Panc1 (cell line): Measurements from ENCODE around the gene MLN. TPM values are rescaled to one million over a fixed set of nuclear protein-coding genes. Genes with fewer than 3 reads are reported as not detected.

Source experiments
- ATAC-seq: fragments of 200-7000 bp; cut with Tn5 transposase; 2 replicates; pipeline ENCODE4 v1.9.1; 2020; ENCODE audit warnings: mild to moderate bottlenecking, moderate library complexity
- BruUV-seq: library from RNA; stranded (reverse); fragments of 400-500 nt; replicated peaks from 2 replicates; lab custom pipeline; 2021; lab: Mats Ljungman, UMichigan
- CTCF ChIA-PET: fragments of 300-600 bp; sonication (Branson Sonifier 250); formaldehyde crosslinking; loops from one replicate; lab custom pipeline; 2022; ENCODE audit warnings: antibody characterized with exemption; lab: Charles Lee
- POLR2A ChIA-PET: fragments of 300-600 bp; sonication (Branson Sonifier 250); formaldehyde crosslinking; loops from one replicate; lab custom pipeline; 2022; ENCODE audit warnings: antibody characterized with exemption; lab: Charles Lee
- DNase-seq: peaks from one replicate; pipeline ENCODE4 v3.0.0-alpha.2; 2010; ENCODE audit warnings: low read depth, low spot score
- H3K27ac ChIP-seq: 2 replicates; pipeline ENCODE4 v1.5.1; 2011; ENCODE audit warnings: mild to moderate bottlenecking, low read length, inconsistent platforms
- H3K27me3 ChIP-seq: fragments of 200-500 bp; sonication (Bioruptor generic); 2 replicates; pipeline ENCODE4 v1.6.0; 2014; ENCODE audit warnings: low read length, inconsistent platforms; ENCODE audit not compliant: control insufficient read depth, insufficient read depth
- H3K36me3 ChIP-seq: fragments of 200-500 bp; sonication (Bioruptor generic); 2 replicates; pipeline ENCODE4 v1.5.1; 2014; ENCODE audit warnings: inconsistent platforms, mild to moderate bottlenecking, low read length, moderate library complexity; ENCODE audit not compliant: control insufficient read depth, insufficient read depth
- H3K4me1 ChIP-seq: 2 replicates; pipeline ENCODE4 v1.5.1; 2011; ENCODE audit warnings: inconsistent platforms, mild to moderate bottlenecking, low read length, moderate library complexity; ENCODE audit not compliant: control insufficient read depth, insufficient read depth
- H3K4me3 ChIP-seq, 2 experiments: 2 replicates each; pipeline ENCODE4 v1.5.1; 2011 to 2012; ENCODE audit warnings: low read depth in 2 of 2, low read length in 2 of 2, mild to moderate bottlenecking in 2 of 2, inconsistent platforms in 1 of 2, moderate library complexity in 1 of 2
- H3K9me3 ChIP-seq: fragments of 200-500 bp; sonication (Bioruptor generic); 2 replicates; pipeline ENCODE4 v1.5.1; 2014; ENCODE audit warnings: low read depth, mild to moderate bottlenecking, inconsistent platforms, low read length, moderate library complexity; ENCODE audit not compliant: control insufficient read depth, insufficient read depth
- POLR2AphosphoS5 ChIP-seq: IDR thresholded peaks from 2 replicates; pipeline ENCODE4 v1.6.1; 2012; ENCODE audit warnings: mild to moderate bottlenecking, low read depth, low read length, moderate library complexity
- SIN3A ChIP-seq: IDR thresholded peaks from 2 replicates; pipeline ENCODE4 v1.6.1; 2012; ENCODE audit warnings: low read depth, mild to moderate bottlenecking, low read length, moderate library complexity, borderline replicate concordance; ENCODE audit not compliant: insufficient read depth
- TCF7L2 ChIP-seq: IDR thresholded peaks from 2 replicates; pipeline ENCODE4 v1.6.1; 2011; ENCODE audit warnings: mild to moderate bottlenecking, low read depth, low read length, inconsistent platforms
- in situ Hi-C: cut with HindIII; loops from 2 replicates; pipeline ENCODE4 v1.10.0; 2016; ENCODE audit warnings: low sequenced_read_pairs, low pct_unique_long_range_greater_than_20kb
- intact Hi-C: fragments of 100-400 bp; cut with micrococcal nuclease; formaldehyde crosslinking; loops from one replicate; pipeline ENCODE4 v1.10.0; 2022; ENCODE audit not compliant: unreplicated experiment
- total RNA-seq: library from RNA; stranded (reverse); gene quantifications from one replicate; pipeline ENCODE4 v1.2.1, GENCODE V29; 2021; ENCODE audit not compliant: unreplicated experiment
- TF ChIP-seq, protein P1 (sequence below): fragments of 450-650 bp; IDR thresholded peaks from 2 replicates; pipeline ENCODE4 v1.5.1; 2017; ENCODE audit warnings: mild to moderate bottlenecking
- TF ChIP-seq, protein P2 (sequence below), 2 experiments: IDR thresholded peaks; 2 replicates each; pipeline ENCODE4 v1.6.1; 2011 to 2012; ENCODE audit warnings: low read depth in 2 of 2, control low read depth in 1 of 2, low read length in 1 of 2, mild to moderate bottlenecking in 1 of 2, moderate library complexity in 1 of 2; ENCODE audit not compliant: insufficient read depth in 1 of 2

MLN gene
- total RNA-seq, 1 experiment from 2014 or later: not detected

DNA sequence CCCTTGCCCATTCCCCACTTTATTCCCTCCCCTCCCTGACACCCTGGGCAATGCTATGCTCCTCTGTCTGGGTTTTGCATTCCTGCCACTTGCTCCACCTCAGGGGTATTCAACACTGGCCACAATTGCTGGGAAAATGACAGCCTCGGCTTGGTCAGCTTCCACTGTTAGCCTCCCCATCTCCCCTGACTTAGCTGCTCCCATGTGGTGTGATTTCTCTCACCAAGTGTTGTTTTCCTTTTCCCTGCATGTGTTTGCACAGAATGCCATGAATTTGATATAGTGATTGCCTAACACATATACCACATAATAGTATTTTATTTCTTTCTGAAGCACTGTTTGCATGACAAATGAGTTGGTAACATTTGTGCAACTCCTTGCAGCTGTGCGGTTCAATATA, 13.4 kb downstream of the MLN start:
- H3K36me3 ChIP-seq: peaks cover 9% of the 10 kb centered on the region
- ATAC-seq (no peak), DNase-seq (no peak)
- intact Hi-C loops (no loop called here), in situ Hi-C loops (no loop called here)
- H3K27ac ChIP-seq: no peak overlapping the region
- H3K4me3 ChIP-seq: no peak overlapping the region
- H3K9me3 ChIP-seq: no peaks in the 10 kb centered on the region
- peaks cover 46% of the 10 kb centered on the region for H3K4me1 ChIP-seq
- ChIA-PET POLR2A (no interaction called here), CTCF (no interaction called here)
- TF ChIP-seq, protein P1, sequence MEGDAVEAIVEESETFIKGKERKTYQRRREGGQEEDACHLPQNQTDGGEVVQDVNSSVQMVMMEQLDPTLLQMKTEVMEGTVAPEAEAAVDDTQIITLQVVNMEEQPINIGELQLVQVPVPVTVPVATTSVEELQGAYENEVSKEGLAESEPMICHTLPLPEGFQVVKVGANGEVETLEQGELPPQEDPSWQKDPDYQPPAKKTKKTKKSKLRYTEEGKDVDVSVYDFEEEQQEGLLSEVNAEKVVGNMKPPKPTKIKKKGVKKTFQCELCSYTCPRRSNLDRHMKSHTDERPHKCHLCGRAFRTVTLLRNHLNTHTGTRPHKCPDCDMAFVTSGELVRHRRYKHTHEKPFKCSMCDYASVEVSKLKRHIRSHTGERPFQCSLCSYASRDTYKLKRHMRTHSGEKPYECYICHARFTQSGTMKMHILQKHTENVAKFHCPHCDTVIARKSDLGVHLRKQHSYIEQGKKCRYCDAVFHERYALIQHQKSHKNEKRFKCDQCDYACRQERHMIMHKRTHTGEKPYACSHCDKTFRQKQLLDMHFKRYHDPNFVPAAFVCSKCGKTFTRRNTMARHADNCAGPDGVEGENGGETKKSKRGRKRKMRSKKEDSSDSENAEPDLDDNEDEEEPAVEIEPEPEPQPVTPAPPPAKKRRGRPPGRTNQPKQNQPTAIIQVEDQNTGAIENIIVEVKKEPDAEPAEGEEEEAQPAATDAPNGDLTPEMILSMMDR: no peak
- TF ChIP-seq TCF7L2 (no peak), POLR2AphosphoS5 (no peak), SIN3A (no peak)
- TF ChIP-seq, protein P2, sequence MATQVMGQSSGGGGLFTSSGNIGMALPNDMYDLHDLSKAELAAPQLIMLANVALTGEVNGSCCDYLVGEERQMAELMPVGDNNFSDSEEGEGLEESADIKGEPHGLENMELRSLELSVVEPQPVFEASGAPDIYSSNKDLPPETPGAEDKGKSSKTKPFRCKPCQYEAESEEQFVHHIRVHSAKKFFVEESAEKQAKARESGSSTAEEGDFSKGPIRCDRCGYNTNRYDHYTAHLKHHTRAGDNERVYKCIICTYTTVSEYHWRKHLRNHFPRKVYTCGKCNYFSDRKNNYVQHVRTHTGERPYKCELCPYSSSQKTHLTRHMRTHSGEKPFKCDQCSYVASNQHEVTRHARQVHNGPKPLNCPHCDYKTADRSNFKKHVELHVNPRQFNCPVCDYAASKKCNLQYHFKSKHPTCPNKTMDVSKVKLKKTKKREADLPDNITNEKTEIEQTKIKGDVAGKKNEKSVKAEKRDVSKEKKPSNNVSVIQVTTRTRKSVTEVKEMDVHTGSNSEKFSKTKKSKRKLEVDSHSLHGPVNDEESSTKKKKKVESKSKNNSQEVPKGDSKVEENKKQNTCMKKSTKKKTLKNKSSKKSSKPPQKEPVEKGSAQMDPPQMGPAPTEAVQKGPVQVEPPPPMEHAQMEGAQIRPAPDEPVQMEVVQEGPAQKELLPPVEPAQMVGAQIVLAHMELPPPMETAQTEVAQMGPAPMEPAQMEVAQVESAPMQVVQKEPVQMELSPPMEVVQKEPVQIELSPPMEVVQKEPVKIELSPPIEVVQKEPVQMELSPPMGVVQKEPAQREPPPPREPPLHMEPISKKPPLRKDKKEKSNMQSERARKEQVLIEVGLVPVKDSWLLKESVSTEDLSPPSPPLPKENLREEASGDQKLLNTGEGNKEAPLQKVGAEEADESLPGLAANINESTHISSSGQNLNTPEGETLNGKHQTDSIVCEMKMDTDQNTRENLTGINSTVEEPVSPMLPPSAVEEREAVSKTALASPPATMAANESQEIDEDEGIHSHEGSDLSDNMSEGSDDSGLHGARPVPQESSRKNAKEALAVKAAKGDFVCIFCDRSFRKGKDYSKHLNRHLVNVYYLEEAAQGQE (IDR thresholded peaks at IDR 0.05; ENCODE audit: insufficient read depth in 1 of 2, low read depth in 2 of 2, low read length in 1 of 2): no peak
- no peaks in the 10 kb centered on the region for H3K27me3 ChIP-seq
- no TSS peak for BruUV-seq

DNA sequence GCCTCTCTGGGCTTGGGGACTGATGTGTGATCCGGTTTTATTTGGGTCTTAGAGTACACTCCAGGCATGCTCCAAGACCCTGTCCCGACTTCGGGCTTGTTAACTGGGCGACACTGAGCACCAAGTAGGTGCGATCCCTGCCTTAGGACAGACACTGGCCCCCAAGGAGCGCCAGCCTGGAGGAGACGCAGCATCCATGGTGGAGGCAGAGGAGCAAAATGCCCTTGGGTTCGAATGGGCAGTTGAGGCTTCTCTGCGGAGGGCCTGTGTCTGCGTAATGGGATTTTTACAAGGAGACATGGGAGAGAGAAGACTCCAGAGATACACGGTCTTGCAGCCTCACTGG, 14.3 kb downstream of the MLN start:
- ATAC-seq: no peak
- H3K36me3 ChIP-seq: peaks cover 10% of the 10 kb centered on the region
- CTCF ChIA-PET: no interaction called here

More for the DNA sequence above, 14.3 kb downstream of the MLN start:
- POLR2A ChIA-PET: no interaction called here
- peaks cover 46% of the 10 kb centered on the region for H3K4me1 ChIP-seq
- in situ Hi-C loops (no loop called here), intact Hi-C loops (no loop called here)
- no peak for TF ChIP-seq POLR2AphosphoS5
- no peak for TF ChIP-seq TCF7L2
- TF ChIP-seq, protein P1: no peak
- no peak for TF ChIP-seq SIN3A
- TF ChIP-seq, protein P2 (IDR thresholded peaks at IDR 0.05; ENCODE audit: insufficient read depth in 1 of 2, low read depth in 2 of 2, low read length in 1 of 2): no peak
- no peak for DNase-seq
- BruUV-seq: TSS peak; percentile 85
- no peaks in the 10 kb centered on the region for H3K9me3 ChIP-seq
- peak overlapping the region; percentile 81 to 84 for H3K4me3 ChIP-seq
- H3K27ac ChIP-seq: peak overlapping the region; percentile 96
- no peaks in the 10 kb centered on the region for H3K27me3 ChIP-seq
